Measurements from ENCODE around the gene NUDCD3. TPM values are rescaled to one million over a fixed set of nuclear protein-coding genes. Genes with fewer than 3 reads are reported as not detected.

Gene NUDCD3
- total RNA-seq = 34.7 and 61.1 TPM in 2 replicates

GRCh38 chr7:44490351-44491200 is at the start of gene NUDCD3:
TSS of gene NUDCD3 (minus strand) at chr7:44490658. CDS start at chr7:44490600, 58 bp downstream.

Other genes with a start within 250 kb of the NUDCD3 start
- gene CAMK2B, start 165.1 kb downstream of the NUDCD3 start, total RNA-seq = not detected in 2 replicates
- not detected in 2 replicates for gene NPC1L1, start 50.7 kb upstream of the NUDCD3 start, total RNA-seq
- 62.3 and 67.3 TPM in 2 replicates for gene DDX56, start 83.2 kb upstream of the NUDCD3 start, total RNA-seq
- gene TMED4, start 91.6 kb upstream of the NUDCD3 start, total RNA-seq = 84.8 and 126 TPM in 2 replicates
- gene OGDH, start 116.0 kb upstream of the NUDCD3 start, total RNA-seq = 113 and 126 TPM in 2 replicates